Psoas muscle (tissue), 8 donors: Measurements from ENCODE around the gene ARHGAP8. TPM values are rescaled to one million over a fixed set of nuclear protein-coding genes. Genes with fewer than 3 reads are reported as not detected.

Experiments used
- ATAC-seq, 4 donors: fragments of 200-7000 bp; cut with Tn5 transposase; one replicate each; pipeline ENCODE4 v1.9.1; 2020; ENCODE audit warnings: moderate library complexity in 3 of 4, mild to moderate bottlenecking in 2 of 4
- DNase-seq, 2 donors: peaks; one replicate each; pipeline ENCODE4 v3.0.0-alpha.2; 2020
- H3K27ac ChIP-seq: fragments of 200-600 bp; one replicate; pipeline ENCODE4 v1.8.0; 2022
- H3K27me3 ChIP-seq, 3 donors: fragments of 200-600 bp in 1 of 3; one replicate each; pipeline versions ENCODE4 v1.6.1 to v1.8.0; 2013 to 2022; ENCODE audit warnings: low read length in 2 of 3, mild to moderate bottlenecking in 2 of 3, moderate library complexity in 1 of 3; ENCODE audit not compliant: insufficient read depth in 3 of 3
- H3K36me3 ChIP-seq, 2 donors: fragments of 200-600 bp in 1 of 2; one replicate each; pipeline versions ENCODE4 v1.6.1 to v1.8.0; 2013 to 2022; ENCODE audit warnings: low read depth in 1 of 2, mild to moderate bottlenecking in 1 of 2, moderate library complexity in 1 of 2; ENCODE audit not compliant: insufficient read depth in 1 of 2
- H3K4me1 ChIP-seq: fragments of 200-600 bp; one replicate; pipeline ENCODE4 v1.8.0; 2022
- H3K4me3 ChIP-seq: fragments of 200-600 bp; one replicate; pipeline ENCODE4 v1.8.0; 2022; ENCODE audit warnings: mild to moderate bottlenecking
- H3K9me3 ChIP-seq: fragments of 200-600 bp; one replicate; pipeline ENCODE4 v1.8.0; 2022
- CTCF ChIP-seq: fragments of 200-600 bp; IDR thresholded peaks from one replicate; pipeline ENCODE4 v1.8.0; 2022; ENCODE audit warnings: antibody characterized with exemption
- WGBS, 3 donors: extraction: QIAGEN DNeasy Blood & Tissue Kit; methylation state at CpG; one replicate each; pipeline versions ENCODE4 v1.1.6 to v1.1.7; 2013; 5-methylcytosine and 5-hydroxymethylcytosine counted together
- intact Hi-C, 2 donors: fragments of 100-400 bp; cut with DNase I; formaldehyde crosslinking; loops; one replicate each; pipeline versions ENCODE4 v1.11.0 to v1.14.2; 2022
- polyA plus RNA-seq, 3 donors: library from polyadenylated mRNA; stranded (reverse); fragments of 200-250 nt; gene quantifications; one replicate each; pipeline ENCODE4 v1.2.3, GENCODE V29; 2013
- total RNA-seq, 4 donors: library from RNA; stranded (reverse); fragmentation: NEBNext Ultra II Directional in 2 of 4; extraction: Animal tissue kit (Norgen Biotek cat#: 25700) in 2 of 4; gene quantifications; one replicate each; pipeline versions ENCODE4 v1.2.1 to v1.2.4, GENCODE V29; 2021 to 2023
- donor health status: healthy with polysubstance abuse.
- donor health status: DM: no; HTN: no; CAD: no; lungs with moderate emphysema.
- donor health status: Bipolar disorder and iron deficiency.
- donor health status: healthy.
- donor health status: DM: yes; HTN: yes; CAD: no.
- donor health status: DM: no; HTN: no; CAD: no.
- donor health status: DM: no; HTN: no; CAD: no.
- donor health status: DM: yes; HTN: yes; CAD: no.

Gene ARHGAP8
- total and polyA plus RNA-seq, 7 donors, result 0.14 TPM; not detected in 6

- H3K4me1 ChIP-seq, result no peaks in the 10 kb centered on the region
- no peaks in the 10 kb centered on the region for H3K36me3 ChIP-seq
- no peak overlapping the region for H3K27ac ChIP-seq
- DNase-seq (no peak), ATAC-seq (no peak)
- TF ChIP-seq CTCF, result no peak
- H3K9me3 ChIP-seq, result no peaks in the 10 kb centered on the region
- H3K4me3 ChIP-seq, result no peak overlapping the region
- WGBS, 3 donors, result 88 to 92% (median 91%) methylated on average over 5 of the region's 5 CpGs
- intact Hi-C loops, result no loop called here
- H3K27me3 ChIP-seq, result peaks cover 0 to 5% (median 3%) of the 10 kb centered on the region in 3 donors
Measured at GRCh38 chr22:44818727-44819126, 66.4 kb downstream of the ARHGAP8 start.

GRCh38 chr22:44819966-44820631 is 67.7 kb downstream of the ARHGAP8 start:
- no peak for TF ChIP-seq CTCF
- DNase-seq (no peak), ATAC-seq (no peak)
- no peaks in the 10 kb centered on the region for H3K9me3 ChIP-seq
- peaks cover 0 to 5% (median 3%) of the 10 kb centered on the region in 3 donors for H3K27me3 ChIP-seq
- no peaks in the 10 kb centered on the region for H3K36me3 ChIP-seq
- intact Hi-C loops, result no loop called here
- H3K4me1 ChIP-seq, result no peaks in the 10 kb centered on the region
- H3K4me3 ChIP-seq, result no peak overlapping the region
- H3K27ac ChIP-seq, result no peak overlapping the region
- WGBS, 3 donors, result 65 to 68% (median 67%) methylated on average over 17 to 18 of the region's 18 CpGs

GRCh38 chr22:44821741-44822475 is 69.5 kb downstream of the ARHGAP8 start:
- Histone ChIP-seq H3K27me3 (peaks cover 0 to 5% (median 3%) of the 10 kb centered on the region in 3 donors), H3K4me1 (no peaks in the 10 kb centered on the region), H3K27ac (no peak overlapping the region), H3K4me3 (no peak overlapping the region), H3K9me3 (no peaks in the 10 kb centered on the region), H3K36me3 (no peaks in the 10 kb centered on the region)
- TF ChIP-seq CTCF, result no peak
- DNase-seq (no peak), ATAC-seq (no peak)
- 74 to 81% (median 74%) methylated on average over 24 of the region's 24 CpGs for WGBS, 3 donors
- intact Hi-C loops, result no loop called here

- no peaks in the 10 kb centered on the region for H3K4me1 ChIP-seq
- ATAC-seq (no peak), DNase-seq (no peak)
- WGBS, 3 donors, result 29 to 38% (median 30%) methylated on average over 13 of the region's 13 CpGs
- intact Hi-C loops, result no loop called here
- no peak overlapping the region for H3K4me3 ChIP-seq
- no peak overlapping the region for H3K27ac ChIP-seq
- peaks cover 0 to 5% (median 3%) of the 10 kb centered on the region in 3 donors for H3K27me3 ChIP-seq
- no peaks in the 10 kb centered on the region for H3K36me3 ChIP-seq
- TF ChIP-seq CTCF, result no peak
- no peaks in the 10 kb centered on the region for H3K9me3 ChIP-seq
Measured at GRCh38 chr22:44822534-44822933, 70.2 kb downstream of the ARHGAP8 start.
